Adipose tissue (tissue), 3 donors: ENCODE measurements around the gene PHC2. TPM values are rescaled to one million over a fixed set of nuclear protein-coding genes. Genes with fewer than 3 reads are reported as not detected.

Experiments used
- H3K27ac ChIP-seq: one replicate; pipeline ENCODE4 v1.5.1; 2013; ENCODE audit warnings: low read depth, low read length
- WGBS, 3 donors: extraction: QIAGEN DNeasy Blood & Tissue Kit; methylation state at CpG; one replicate each; pipeline ENCODE4 v1.1.7; 2013; 5-methylcytosine and 5-hydroxymethylcytosine counted together
- polyA plus RNA-seq, 3 donors: library from polyadenylated mRNA; stranded (reverse); fragments of 200-250 nt; gene quantifications; one replicate each; pipeline ENCODE4 v1.2.3, GENCODE V29; 2013
- donor health status: healthy with polysubstance abuse.
- donor health status: Bipolar disorder and iron deficiency.
- donor health status: healthy.

The PHC2 gene
- polyA plus RNA-seq, 3 donors = 44.7 to 150 (median 126) TPM

- WGBS, 3 donors = 25 to 51% (median 49%) methylated on average over 2 of the region's 2 CpGs
Observed at GRCh38 chr1:33348194-33348593, 82.7 kb downstream of the PHC2 start.

GRCh38 chr1:33347650-33347992 lies 83.3 kb downstream of the PHC2 start:
- 21 to 46% (median 25%) methylated on average over 5 of the region's 5 CpGs for WGBS, 3 donors
- peak overlapping the region; percentile 19 for H3K27ac ChIP-seq

More at GRCh38 chr1:33348194-33348593, 82.7 kb downstream of the PHC2 start:
- peak overlapping the region; percentile 8 for H3K27ac ChIP-seq

DNA sequence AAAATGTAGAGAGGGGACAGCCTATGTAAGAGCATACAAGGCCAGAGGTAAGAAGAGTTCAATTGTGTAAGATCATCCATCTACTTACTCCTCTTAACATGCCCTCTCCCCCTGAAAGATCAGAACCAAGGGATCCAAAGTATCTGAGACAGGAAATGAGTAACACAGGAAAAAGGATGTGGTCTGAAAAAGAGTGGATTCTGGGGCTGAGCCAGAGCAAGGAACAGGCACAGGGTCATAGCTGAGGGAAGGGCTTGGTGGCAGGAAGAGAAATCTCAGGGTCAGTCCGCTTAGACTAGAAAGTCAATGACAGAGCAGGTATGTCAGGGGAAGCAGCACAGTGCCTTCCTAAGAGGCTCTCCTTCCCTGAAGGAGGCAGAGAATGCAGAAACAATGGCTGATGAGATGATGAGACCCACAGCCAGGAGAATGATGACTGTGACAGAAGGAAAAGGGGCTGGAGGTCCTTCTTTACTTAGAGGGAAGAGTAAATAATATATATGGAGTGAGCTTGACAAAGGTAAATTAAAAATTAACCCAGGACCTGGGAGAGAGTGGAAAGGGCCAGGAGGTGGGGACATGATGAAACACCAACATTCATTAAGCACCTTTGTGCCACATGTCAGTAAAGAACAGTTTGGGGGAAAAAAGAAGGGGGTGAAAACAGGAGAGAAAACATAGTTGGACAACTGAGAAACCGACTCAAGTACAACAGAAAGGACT lies 83.8 kb downstream of the PHC2 start:
- H3K27ac ChIP-seq = peak overlapping the region; percentile 19
- WGBS, 3 donors = 6 to 30% (median 25%) methylated on average over 2 of the region's 2 CpGs

DNA sequence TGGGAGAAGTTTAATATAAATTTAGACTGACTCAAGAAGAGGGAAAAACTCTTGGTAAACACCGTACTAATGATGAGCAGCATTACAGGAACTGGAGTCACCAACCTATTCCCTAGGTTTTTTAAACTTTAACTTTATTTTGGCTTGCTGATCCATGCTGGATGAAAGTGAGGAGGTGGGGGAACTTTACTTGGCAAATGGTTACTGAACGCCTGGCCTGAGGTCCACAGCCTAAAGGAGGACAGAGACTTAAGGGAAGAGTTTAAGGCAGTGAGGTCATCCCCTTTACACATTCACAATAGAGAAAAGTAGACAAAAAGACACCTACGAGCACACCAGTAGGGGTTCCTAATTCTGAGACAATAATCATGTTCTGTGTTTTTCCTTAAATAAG lies 84.4 kb downstream of the PHC2 start:
- peak overlapping the region; percentile 19 for H3K27ac ChIP-seq
- whole genome bisulfite sequencing, 3 donors = 34 to 40% (median 35%) methylated on average over 3 of the region's 3 CpGs

DNA sequence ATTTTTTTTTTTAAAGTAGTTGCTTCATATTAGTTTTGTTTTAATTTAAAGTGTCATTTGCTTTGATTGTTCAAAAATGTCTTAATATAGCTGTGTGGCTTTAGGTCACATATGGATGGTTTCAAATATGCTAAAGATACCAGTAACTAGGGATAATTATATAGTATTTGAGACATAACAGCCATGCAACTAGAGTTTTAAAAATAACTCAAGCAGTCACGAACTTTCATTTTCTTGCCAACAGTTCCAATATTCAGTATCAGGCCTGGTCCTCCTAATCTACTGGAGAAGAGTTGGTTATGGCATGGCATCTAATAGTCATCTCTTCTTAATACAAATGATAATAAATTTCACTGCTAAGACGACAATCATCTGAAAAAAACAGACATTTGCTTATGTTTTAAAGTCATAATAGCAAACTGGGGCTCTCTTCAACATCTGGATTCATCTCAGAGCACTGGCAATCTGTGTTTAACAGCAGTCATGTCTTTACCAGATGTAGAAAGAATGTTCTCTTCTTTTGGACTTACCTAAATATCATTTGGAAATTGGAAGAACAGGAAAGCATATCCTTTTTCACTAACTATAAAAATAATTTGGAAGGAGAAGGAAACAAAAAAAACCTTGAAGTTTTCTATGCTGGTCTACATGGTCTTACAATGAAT lies 85.9 kb downstream of the PHC2 start:
- WGBS, 3 donors = 41 to 50% (median 46%) methylated on average over 2 of the region's 2 CpGs
- H3K27ac ChIP-seq = no peak overlapping the region

- H3K27ac ChIP-seq = no peak overlapping the region
- 15 to 40% (median 40%) methylated on average over 5 of the region's 5 CpGs for WGBS, 3 donors
Observed at GRCh38 chr1:33343539-33343938, 87.4 kb downstream of the PHC2 start.

DNA sequence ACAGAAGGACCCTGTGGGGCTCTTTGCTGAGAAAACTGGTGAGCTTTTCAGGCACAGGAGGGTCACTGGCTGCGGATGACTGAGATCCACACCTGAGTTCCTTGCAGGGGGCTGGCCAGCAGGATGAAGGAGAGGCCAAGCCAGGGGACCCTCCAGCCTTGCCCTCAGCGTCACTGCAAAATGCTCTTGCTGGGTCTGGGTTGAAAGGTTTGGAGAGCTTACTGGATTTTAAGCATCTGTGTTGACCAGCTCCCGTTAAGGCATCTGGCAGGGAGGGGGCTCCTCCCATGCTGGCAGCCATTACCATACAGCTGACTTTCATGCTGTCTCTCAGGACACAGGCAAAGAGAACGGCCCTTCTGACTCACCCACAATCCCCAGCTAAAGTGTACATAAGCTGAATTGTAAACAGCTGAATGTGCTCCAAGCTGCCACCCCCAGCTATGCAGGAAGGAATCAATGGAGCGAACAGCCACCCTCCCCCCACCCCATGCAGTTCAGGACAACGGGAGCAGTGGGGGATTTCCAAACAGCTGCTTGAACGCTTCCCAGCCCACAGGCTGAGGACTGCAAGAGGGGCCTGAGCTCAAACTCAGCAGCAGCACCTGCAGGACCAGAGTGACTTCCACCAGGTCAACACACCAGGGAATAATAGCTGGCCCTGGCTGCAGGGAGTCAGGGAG lies 88.7 kb downstream of the PHC2 start:
- WGBS, 3 donors = 10 to 29% (median 26%) methylated on average over 7 of the region's 7 CpGs
- H3K27ac ChIP-seq = no peak overlapping the region

- H3K27ac ChIP-seq = no peak overlapping the region
- WGBS, 3 donors = 66 to 76% (median 66%) methylated on average over 6 of the region's 6 CpGs
Observed at GRCh38 chr1:33341190-33341589, 89.7 kb downstream of the PHC2 start.

- WGBS, 3 donors = 23 to 47% (median 45%) methylated on average over 2 of the region's 2 CpGs
- peak overlapping the region; percentile 84 for H3K27ac ChIP-seq
Observed at GRCh38 chr1:33339413-33339812, 91.5 kb downstream of the PHC2 start.

DNA sequence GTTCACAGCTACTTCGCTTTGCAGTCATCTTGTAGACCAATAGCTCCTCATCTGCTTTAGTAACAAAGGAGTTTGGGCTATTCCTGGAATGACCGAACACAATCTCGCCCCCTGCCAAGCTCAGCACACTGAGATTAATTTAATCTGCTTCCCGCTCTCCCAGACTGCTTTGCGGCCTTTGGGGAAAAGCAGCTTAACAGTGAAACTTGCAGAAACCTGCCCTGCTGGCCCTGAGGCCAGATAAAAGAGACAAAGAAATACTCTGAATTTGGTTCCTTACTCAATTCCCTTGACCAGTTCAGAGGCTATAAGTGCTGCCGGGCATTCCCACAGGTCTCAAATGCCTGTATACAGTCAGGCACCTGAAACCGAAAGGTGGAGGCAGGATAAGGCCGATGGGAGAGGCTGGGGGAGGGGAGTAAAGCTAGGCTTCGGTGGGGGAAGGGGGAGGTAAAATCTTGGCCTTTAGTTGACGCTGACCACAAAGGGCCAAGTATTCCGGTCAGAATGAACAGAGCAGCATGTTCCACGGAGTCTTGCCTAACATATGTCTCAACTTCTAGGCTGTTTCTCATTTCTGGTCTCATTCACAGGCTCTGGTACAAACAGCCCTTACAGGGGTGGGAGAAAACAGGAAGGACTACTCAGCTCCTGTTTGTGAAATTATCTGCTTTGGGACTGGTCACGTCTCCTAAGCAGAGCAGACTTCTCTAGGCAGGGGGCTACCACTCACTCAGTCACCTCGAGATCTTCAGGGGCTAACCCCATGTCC lies 92.3 kb downstream of the PHC2 start:
- 10 to 22% (median 15%) methylated on average over 14 of the region's 14 CpGs for WGBS, 3 donors
- peak overlapping the region; percentile 95 for H3K27ac ChIP-seq

DNA sequence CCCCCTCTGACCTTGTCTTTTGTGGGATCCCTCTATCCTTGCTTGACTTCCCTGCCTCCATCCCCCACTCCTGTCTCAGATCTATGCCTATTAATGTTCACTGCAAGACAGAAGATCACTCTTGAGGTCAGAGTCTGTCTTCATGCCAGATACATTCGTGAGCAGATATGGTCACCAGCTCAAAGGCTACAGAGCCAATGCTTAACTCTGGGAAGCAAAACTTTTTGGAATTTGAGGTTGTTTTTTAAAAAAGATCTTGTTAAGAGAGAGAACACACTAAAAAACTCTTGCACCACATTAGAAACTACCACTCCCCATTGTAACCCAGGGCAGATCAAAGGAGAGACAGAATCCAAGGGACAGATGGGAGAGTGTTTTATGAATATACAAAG lies 92.9 kb downstream of the PHC2 start:
- WGBS, 3 donors = 11 to 38% (median 28%) methylated on average over 1 of the region's 1 CpG
- peak overlapping the region; percentile 95 for H3K27ac ChIP-seq

DNA sequence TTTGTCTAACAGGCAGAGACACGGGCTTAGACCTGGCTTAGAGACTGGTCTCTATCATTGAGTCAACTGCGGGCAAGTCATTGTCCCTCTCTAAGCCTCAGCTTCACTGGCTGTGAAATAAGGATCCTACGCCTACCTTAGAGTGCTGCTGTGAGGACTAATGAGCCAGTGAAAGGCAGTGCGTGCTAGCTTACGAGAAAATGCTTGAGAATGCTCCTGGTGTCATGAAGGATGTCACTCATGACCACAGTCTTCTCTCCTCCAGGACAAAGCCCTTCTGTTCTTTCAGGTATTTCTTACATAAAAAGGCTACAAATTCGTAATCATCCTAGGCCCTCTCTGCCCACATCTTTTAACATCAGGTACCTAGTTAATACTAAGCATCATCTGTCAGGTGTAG lies 93.5 kb downstream of the PHC2 start:
- 69 to 93% (median 93%) methylated on average over 6 of the region's 6 CpGs for WGBS, 3 donors
- peak overlapping the region; percentile 63 for H3K27ac ChIP-seq

- WGBS, 3 donors = 49 to 82% (median 78%) methylated on average over 9 of the region's 9 CpGs
Observed at GRCh38 chr1:33336580-33336979, 94.3 kb downstream of the PHC2 start.

DNA sequence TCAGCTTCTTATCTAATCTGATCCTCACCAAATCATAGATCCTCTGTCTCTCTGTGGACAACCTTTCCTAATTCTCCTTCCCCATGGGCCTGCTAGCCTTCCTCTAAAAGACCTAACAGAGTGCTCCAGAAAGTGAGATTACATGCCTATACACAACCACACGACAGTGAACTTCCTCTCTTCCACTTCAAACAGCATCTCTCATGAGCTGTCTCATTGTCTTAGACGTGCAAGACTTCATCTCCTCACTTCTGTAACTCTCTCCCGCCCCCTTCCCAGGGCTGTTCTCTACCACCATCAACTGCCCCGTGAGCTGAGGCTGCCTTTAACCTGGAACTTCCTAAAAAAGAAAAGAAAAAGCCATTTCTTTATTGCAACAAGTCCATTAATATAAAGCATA lies 95.9 kb downstream of the PHC2 start:
- WGBS, 3 donors = 25 to 69% (median 26%) methylated on average over 4 of the region's 4 CpGs
- peak overlapping the region; percentile 90 for H3K27ac ChIP-seq

More at GRCh38 chr1:33336580-33336979, 94.3 kb downstream of the PHC2 start:
- H3K27ac ChIP-seq = no peak overlapping the region

GRCh38 chr1:33334081-33334552 lies 96.8 kb downstream of the PHC2 start:
- WGBS, 3 donors = 32 to 51% (median 37%) methylated on average over 17 of the region's 17 CpGs
- H3K27ac ChIP-seq = peak overlapping the region; percentile 90

DNA sequence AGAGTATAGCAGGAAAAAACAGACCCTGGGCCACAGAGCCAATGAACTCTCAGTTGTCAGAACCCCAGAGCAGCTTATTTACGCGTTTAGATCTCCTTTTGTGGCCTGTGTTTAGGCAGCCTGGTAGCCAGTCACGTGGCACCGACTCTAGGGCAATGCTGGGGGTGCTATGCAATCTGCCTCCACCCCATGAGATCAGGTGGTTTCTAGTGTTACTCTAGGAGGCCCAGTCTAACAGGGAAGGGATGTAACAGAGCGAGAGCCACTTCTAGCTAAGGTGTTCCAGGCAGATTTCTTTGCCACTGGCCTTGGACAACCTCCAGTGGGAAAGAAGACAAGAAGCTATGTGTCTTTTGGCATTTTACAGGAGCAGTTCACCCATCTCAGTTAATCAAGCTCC lies 98.0 kb downstream of the PHC2 start:
- peak overlapping the region; percentile 60 for H3K27ac ChIP-seq
- 74 to 83% (median 78%) methylated on average over 5 of the region's 5 CpGs for WGBS, 3 donors

DNA sequence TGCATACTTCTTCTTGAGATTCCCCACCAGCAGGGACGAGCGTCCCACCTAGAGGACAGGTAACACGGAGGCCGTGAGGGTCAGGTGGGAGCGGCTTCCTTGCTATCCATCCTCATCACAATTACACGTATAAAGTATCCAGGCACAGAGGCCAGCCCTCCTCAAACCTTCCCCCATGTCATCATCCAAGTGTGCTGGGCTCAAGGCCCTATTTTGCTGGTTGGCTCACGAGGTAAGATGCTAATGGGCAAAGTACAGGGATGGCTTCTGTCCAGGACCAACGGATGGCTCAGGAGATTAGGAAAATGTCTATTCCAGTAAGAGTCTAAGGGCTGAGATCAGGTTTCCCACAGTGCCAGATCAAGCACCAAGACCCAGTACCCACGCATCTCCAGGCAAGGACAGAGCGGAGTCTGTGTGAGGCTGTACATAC lies 98.5 kb downstream of the PHC2 start:
- 75 to 80% (median 78%) methylated on average over 10 of the region's 10 CpGs for WGBS, 3 donors
- no peak overlapping the region for H3K27ac ChIP-seq
